Measurements from ENCODE around the gene MACROD2.

The MACROD2 gene

DNA sequence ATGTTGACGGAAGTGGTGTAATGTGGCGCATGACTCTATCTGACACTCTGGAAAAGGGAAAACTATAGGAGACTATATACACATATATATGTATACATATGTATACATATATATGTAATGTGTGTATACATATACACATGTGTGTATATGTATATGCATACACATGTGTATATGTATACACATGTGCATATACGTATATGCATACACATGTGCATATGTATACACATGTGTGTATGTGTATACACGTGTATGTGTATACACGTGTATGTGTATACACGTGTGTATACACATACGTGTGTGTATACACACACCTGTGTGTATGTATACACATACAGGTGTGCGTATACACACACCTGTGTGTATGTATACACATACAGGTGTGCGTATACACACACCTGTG, 1025.5 kb downstream of the MACROD2 start:
- H3K4me1 ChIP-seq (ENCODE audit: control insufficient read depth, insufficient read depth, low read length) = no peaks in the 10 kb centered on the region
- no peaks in the 10 kb centered on the region for H3K9me3 ChIP-seq (ENCODE audit: control insufficient read depth, insufficient read depth, low read length)
- no peaks in the 10 kb centered on the region for H3K36me3 ChIP-seq (ENCODE audit: control insufficient read depth, insufficient read depth, low read length)
- H3K4me3 ChIP-seq (ENCODE audit: low read depth, low read length) = no peak overlapping the region
- no peak overlapping the region for H3K9ac ChIP-seq (ENCODE audit: low read depth, low read length)
- H3K27me3 ChIP-seq (ENCODE audit: control insufficient read depth, insufficient read depth, low read length) = no peaks in the 10 kb centered on the region

DNA sequence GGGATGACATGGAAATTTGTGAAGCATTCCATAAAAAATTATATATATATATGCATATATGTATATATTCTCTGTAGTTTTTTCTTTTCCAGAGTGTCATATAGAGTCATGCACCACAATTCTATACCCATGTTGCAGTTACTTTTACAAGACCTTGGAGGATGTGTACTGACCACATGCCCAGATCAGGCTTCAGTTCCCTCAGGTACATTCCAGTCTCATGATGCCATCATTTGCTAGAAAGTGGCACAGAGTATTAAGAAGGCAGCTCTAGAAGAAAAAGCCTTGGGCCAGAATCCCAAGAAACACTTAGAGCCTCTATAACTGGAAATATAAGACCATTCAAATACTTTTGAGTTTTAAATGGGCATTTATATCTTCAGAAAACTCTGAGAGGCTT, 1027.6 kb downstream of the MACROD2 start:
- Histone ChIP-seq H3K9ac (ENCODE audit: low read depth, low read length) (no peak overlapping the region), H3K4me1 (ENCODE audit: control insufficient read depth, insufficient read depth, low read length) (no peaks in the 10 kb centered on the region), H3K36me3 (ENCODE audit: control insufficient read depth, insufficient read depth, low read length) (no peaks in the 10 kb centered on the region), H3K27me3 (ENCODE audit: control insufficient read depth, insufficient read depth, low read length) (no peaks in the 10 kb centered on the region), H3K4me3 (ENCODE audit: low read depth, low read length) (no peak overlapping the region), H3K9me3 (ENCODE audit: control insufficient read depth, insufficient read depth, low read length) (no peaks in the 10 kb centered on the region)

DNA sequence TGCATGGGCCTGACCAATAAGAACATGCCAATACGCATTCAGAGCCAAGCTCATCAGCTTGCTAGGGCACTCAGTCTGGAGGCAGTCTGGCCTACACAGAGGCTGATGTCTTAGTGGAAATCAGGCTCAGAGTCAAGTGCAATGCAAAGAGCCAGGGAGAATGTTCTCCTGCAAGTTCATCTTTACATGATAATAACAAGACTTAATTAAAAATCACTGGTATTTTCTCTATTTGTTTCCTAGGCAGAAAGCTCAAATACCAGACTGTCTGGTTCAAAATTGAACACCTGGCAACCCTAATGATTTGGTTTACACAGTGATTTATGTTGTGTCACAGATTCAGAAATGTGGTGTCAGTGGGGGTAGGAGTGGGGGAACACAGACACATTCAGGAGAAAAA, 1031.4 kb downstream of the MACROD2 start:
- Histone ChIP-seq H3K9me3 (ENCODE audit: control insufficient read depth, insufficient read depth, low read length) (no peaks in the 10 kb centered on the region), H3K27me3 (ENCODE audit: control insufficient read depth, insufficient read depth, low read length) (no peaks in the 10 kb centered on the region), H3K4me1 (ENCODE audit: control insufficient read depth, insufficient read depth, low read length) (no peaks in the 10 kb centered on the region), H3K9ac (ENCODE audit: low read depth, low read length) (no peak overlapping the region), H3K4me3 (ENCODE audit: low read depth, low read length) (no peak overlapping the region), H3K36me3 (ENCODE audit: control insufficient read depth, insufficient read depth, low read length) (no peaks in the 10 kb centered on the region)

DNA sequence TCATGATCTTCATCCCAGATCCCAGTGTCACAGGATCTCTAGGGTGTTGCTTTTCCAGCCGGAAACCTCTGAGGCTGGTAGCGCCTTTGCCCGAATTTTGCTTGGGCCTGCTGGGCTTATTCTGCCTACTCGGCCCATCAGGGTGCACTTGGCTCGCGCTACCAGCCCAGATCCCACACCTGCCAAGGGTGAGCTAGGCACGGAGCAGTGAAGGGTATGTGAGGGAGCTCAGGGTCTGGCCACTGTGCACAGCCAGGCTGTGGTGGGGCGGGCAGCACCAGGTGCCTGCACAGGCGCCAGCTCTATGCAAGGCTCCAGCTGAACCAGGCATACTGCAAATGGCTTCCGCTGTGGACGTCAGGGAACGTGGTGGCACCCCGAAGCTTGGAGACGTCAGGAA, 1035.5 kb downstream of the MACROD2 start:
- Histone ChIP-seq H3K9ac (ENCODE audit: low read depth, low read length) (no peak overlapping the region), H3K27me3 (ENCODE audit: control insufficient read depth, insufficient read depth, low read length) (no peaks in the 10 kb centered on the region), H3K9me3 (ENCODE audit: control insufficient read depth, insufficient read depth, low read length) (no peaks in the 10 kb centered on the region), H3K4me3 (ENCODE audit: low read depth, low read length) (no peak overlapping the region), H3K36me3 (ENCODE audit: control insufficient read depth, insufficient read depth, low read length) (no peaks in the 10 kb centered on the region), H3K4me1 (ENCODE audit: control insufficient read depth, insufficient read depth, low read length) (no peaks in the 10 kb centered on the region)

DNA sequence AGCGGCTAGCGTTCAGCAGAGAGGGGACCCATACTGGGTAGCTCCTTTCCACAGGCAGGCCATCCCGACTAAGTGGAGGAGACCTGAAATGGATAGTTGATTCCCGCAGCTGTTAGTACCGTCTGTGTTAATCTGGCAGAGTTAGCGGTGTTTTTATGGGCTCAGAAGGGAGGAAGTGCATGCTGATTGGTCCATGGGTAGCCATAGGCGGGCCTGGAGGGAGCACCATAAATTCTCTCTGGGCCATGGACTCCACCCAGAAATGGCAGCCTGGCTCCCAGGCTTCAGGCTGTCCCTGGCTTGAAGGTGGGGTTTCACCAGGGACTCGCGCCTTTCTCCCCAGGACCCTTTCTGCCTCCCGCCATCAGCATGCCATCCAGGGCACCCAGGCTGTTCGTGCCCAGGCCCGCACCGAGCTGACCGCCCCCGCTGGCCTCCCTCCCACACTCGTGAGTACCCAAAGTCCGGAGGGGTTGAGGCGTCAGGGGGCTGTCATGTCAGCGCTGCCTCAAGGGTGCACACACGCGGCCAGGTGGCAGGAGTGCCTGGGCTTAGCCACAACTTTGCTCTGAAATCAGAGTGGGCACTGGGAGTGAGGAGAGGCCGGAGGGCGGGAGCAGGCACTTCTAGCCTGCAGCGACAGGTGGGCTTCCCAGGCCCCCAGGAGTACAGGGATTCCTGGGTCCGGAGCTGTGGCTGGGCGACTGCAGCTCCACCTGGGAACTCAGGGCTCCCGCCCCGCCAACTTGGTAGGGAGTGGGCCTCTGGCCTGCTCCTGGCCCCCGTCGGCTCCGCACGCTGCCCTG, 1036.4 kb downstream of the MACROD2 start:
- Histone ChIP-seq H3K9me3 (ENCODE audit: control insufficient read depth, insufficient read depth, low read length) (no peaks in the 10 kb centered on the region), H3K36me3 (ENCODE audit: control insufficient read depth, insufficient read depth, low read length) (no peaks in the 10 kb centered on the region), H3K9ac (ENCODE audit: low read depth, low read length) (no peak overlapping the region), H3K27me3 (ENCODE audit: control insufficient read depth, insufficient read depth, low read length) (no peaks in the 10 kb centered on the region), H3K4me3 (ENCODE audit: low read depth, low read length) (no peak overlapping the region), H3K4me1 (ENCODE audit: control insufficient read depth, insufficient read depth, low read length) (no peaks in the 10 kb centered on the region)

DNA sequence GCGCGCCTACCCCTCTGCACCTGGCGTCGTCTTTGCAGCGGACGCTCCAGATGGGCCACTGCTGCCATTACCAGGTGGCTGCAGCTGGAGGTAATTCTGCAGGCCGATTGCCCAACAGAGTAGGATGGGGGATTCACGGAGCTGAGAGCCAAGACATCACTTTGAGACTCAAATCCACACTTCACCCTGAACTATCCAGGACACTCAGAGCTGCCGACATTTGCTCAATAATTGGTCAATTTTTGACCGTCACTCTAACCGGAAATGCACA, 1037.0 kb downstream of the MACROD2 start:
- H3K27me3 ChIP-seq (ENCODE audit: control insufficient read depth, insufficient read depth, low read length) = no peaks in the 10 kb centered on the region
- no peak overlapping the region for H3K9ac ChIP-seq (ENCODE audit: low read depth, low read length)
- no peak overlapping the region for H3K4me3 ChIP-seq (ENCODE audit: low read depth, low read length)
- no peaks in the 10 kb centered on the region for H3K4me1 ChIP-seq (ENCODE audit: control insufficient read depth, insufficient read depth, low read length)
- no peaks in the 10 kb centered on the region for H3K36me3 ChIP-seq (ENCODE audit: control insufficient read depth, insufficient read depth, low read length)
- H3K9me3 ChIP-seq (ENCODE audit: control insufficient read depth, insufficient read depth, low read length) = no peaks in the 10 kb centered on the region

DNA sequence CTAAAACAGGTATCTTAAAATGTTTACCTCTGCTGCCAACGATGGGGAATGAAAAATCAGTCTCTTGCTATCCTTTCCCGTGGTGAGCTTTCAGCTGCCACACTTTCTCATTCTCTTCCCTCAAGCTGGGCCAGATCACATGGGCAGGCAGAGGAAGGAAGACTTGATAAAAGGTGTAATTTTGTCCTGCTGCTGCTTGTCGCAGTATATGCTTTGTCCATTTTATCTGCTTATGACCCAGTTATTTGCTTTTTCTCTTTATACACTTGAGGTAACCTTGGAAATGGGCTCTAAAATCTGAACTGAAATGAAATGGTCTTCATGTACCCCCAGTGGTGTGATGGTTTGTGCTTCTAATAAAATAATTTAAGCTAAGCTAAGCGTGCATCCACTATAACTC, 1038.0 kb downstream of the MACROD2 start:
- no peak overlapping the region for H3K4me3 ChIP-seq (ENCODE audit: low read depth, low read length)
- H3K27me3 ChIP-seq (ENCODE audit: control insufficient read depth, insufficient read depth, low read length) = no peaks in the 10 kb centered on the region
- H3K9ac ChIP-seq (ENCODE audit: low read depth, low read length) = no peak overlapping the region
- no peaks in the 10 kb centered on the region for H3K9me3 ChIP-seq (ENCODE audit: control insufficient read depth, insufficient read depth, low read length)
- H3K36me3 ChIP-seq (ENCODE audit: control insufficient read depth, insufficient read depth, low read length) = no peaks in the 10 kb centered on the region
- H3K4me1 ChIP-seq (ENCODE audit: control insufficient read depth, insufficient read depth, low read length) = no peaks in the 10 kb centered on the region

DNA sequence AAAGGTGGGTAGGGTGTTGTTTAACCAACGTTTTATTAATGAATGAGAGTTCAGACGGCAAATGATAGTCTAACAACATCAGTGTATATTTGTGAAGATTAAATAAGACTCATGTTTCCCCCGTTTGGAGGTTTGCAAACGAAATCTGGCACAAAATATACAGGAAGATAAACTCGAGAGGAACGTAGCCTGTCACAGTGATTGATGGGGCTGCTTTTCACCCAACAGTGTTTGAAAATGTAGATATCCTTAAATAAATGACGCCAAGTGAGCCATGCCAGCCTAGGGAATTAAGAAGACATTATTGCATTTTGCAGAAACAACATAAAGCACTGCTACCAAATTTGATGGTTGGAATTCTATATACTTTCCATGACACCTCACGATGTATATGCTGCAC, 1038.6 kb downstream of the MACROD2 start:
- no peak overlapping the region for H3K9ac ChIP-seq (ENCODE audit: low read depth, low read length)
- no peaks in the 10 kb centered on the region for H3K4me1 ChIP-seq (ENCODE audit: control insufficient read depth, insufficient read depth, low read length)
- no peaks in the 10 kb centered on the region for H3K27me3 ChIP-seq (ENCODE audit: control insufficient read depth, insufficient read depth, low read length)
- no peaks in the 10 kb centered on the region for H3K9me3 ChIP-seq (ENCODE audit: control insufficient read depth, insufficient read depth, low read length)
- H3K36me3 ChIP-seq (ENCODE audit: control insufficient read depth, insufficient read depth, low read length) = no peaks in the 10 kb centered on the region
- no peak overlapping the region for H3K4me3 ChIP-seq (ENCODE audit: low read depth, low read length)

DNA sequence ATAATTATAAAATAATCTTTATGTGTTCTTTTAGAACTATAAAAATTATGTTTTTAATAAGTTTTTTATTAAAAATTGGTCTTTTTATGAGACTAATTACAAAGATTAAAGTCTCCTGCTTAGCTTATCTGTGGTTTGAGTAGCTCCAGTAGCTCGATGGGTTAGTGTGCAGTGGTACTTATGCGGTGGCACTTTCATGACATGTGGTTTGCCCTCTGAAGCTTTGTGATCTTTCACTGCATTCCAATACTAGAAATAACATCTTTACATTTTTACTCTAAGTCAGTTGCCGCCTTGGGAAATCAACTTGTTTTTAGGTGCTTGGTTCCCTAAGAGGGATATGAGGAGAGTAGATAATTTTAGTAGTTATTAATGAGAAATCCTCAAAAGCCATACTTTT, 1041.6 kb downstream of the MACROD2 start:
- Histone ChIP-seq H3K36me3 (ENCODE audit: control insufficient read depth, insufficient read depth, low read length) (no peaks in the 10 kb centered on the region), H3K9ac (ENCODE audit: low read depth, low read length) (no peak overlapping the region), H3K27me3 (ENCODE audit: control insufficient read depth, insufficient read depth, low read length) (no peaks in the 10 kb centered on the region), H3K4me1 (ENCODE audit: control insufficient read depth, insufficient read depth, low read length) (no peaks in the 10 kb centered on the region), H3K9me3 (ENCODE audit: control insufficient read depth, insufficient read depth, low read length) (no peaks in the 10 kb centered on the region), H3K4me3 (ENCODE audit: low read depth, low read length) (no peak overlapping the region)

DNA sequence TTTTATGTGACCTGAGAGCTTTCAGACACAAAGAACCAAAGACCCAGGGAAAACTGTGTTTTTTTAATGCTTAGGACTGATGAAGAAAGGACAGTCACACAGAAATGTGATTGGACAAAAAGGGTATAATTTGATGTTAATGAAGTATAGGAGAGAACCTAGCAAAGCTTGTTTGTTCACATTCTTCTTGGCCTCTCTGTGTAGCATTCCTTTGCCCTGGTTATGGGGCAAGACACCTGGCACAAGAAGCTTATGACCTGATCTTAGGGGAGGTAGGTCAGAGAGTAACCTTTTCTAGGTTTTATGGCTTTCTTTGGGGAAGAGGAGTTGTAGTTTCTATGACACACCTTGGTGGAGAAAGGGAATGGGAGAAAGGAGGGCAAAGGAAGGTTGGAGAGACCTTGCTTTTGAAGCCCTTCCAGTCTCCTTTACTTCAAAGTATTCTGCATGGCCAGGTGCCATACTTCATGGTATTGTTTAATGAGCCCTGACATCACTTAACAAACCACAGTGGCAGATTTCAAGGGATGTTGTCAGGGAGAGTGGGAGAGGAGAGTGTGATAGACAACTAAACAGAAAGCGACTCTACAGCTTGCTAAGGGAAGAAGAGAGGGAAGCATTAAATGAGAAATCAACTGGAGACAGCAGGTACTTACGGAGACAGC, 1043.9 kb downstream of the MACROD2 start:
- H3K4me1 ChIP-seq (ENCODE audit: control insufficient read depth, insufficient read depth, low read length) = no peaks in the 10 kb centered on the region
- H3K27me3 ChIP-seq (ENCODE audit: control insufficient read depth, insufficient read depth, low read length) = no peaks in the 10 kb centered on the region
- H3K36me3 ChIP-seq (ENCODE audit: control insufficient read depth, insufficient read depth, low read length) = no peaks in the 10 kb centered on the region
- no peak overlapping the region for H3K4me3 ChIP-seq (ENCODE audit: low read depth, low read length)
- no peak overlapping the region for H3K9ac ChIP-seq (ENCODE audit: low read depth, low read length)
- H3K9me3 ChIP-seq (ENCODE audit: control insufficient read depth, insufficient read depth, low read length) = no peaks in the 10 kb centered on the region

DNA sequence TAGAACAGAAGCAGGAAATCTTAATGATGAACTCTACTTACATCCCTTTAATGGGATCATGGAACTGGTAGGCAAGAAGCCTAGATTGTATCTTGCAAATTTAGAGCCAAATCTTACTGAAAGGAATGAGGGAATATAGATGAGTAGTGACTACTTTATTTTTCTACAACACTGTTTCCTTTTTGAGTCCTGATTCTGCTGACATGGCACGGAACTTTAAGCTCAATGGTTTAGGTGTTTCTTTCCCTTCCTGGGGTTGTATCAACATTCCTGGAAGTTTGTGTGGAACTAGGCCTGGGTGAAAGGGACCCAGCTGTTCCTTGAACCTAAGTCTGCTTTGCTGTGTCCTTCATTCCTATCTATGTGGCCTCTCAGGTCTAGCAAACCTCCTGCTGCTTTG, 1047.4 kb downstream of the MACROD2 start:
- H3K27me3 ChIP-seq (ENCODE audit: control insufficient read depth, insufficient read depth, low read length) = no peaks in the 10 kb centered on the region
- H3K9ac ChIP-seq (ENCODE audit: low read depth, low read length) = no peak overlapping the region
- H3K4me3 ChIP-seq (ENCODE audit: low read depth, low read length) = no peak overlapping the region
- H3K9me3 ChIP-seq (ENCODE audit: control insufficient read depth, insufficient read depth, low read length) = no peaks in the 10 kb centered on the region
- H3K36me3 ChIP-seq (ENCODE audit: control insufficient read depth, insufficient read depth, low read length) = no peaks in the 10 kb centered on the region
- H3K4me1 ChIP-seq (ENCODE audit: control insufficient read depth, insufficient read depth, low read length) = no peaks in the 10 kb centered on the region

DNA sequence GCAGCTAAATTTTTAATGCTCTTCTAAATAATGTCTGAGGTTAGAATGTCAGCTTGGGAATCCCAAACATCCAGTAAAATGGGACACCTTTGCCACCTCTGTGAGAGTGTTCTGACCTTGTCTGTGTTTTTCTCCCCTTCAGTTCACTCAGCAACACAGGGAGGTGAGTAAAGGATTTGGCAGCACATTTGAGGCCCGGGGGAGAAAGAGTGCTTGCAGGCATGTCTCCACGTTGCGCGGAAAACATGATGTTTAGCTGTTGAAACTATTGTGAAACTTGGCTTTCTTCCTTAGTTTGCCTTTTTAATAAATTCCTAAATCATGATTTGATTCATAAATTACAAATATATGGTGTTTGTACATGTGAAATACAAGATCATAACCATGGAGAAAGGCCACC, 1049.9 kb downstream of the MACROD2 start:
- Histone ChIP-seq H3K9me3 (ENCODE audit: control insufficient read depth, insufficient read depth, low read length) (no peaks in the 10 kb centered on the region), H3K36me3 (ENCODE audit: control insufficient read depth, insufficient read depth, low read length) (no peaks in the 10 kb centered on the region), H3K9ac (ENCODE audit: low read depth, low read length) (no peak overlapping the region), H3K4me3 (ENCODE audit: low read depth, low read length) (no peak overlapping the region), H3K4me1 (ENCODE audit: control insufficient read depth, insufficient read depth, low read length) (no peaks in the 10 kb centered on the region), H3K27me3 (ENCODE audit: control insufficient read depth, insufficient read depth, low read length) (no peaks in the 10 kb centered on the region)

All from iPS-15b (cell line).